ENCODE results near the gene ADTRP. TPM values are rescaled to one million over a fixed set of nuclear protein-coding genes. Genes with fewer than 3 reads are reported as not detected.

ADTRP gene
- total and polyA plus RNA-seq, 2 of the 13 experiments (the other 11 are each of a cell fraction or from before 2014, with no cell fraction given) = not detected

DNA sequence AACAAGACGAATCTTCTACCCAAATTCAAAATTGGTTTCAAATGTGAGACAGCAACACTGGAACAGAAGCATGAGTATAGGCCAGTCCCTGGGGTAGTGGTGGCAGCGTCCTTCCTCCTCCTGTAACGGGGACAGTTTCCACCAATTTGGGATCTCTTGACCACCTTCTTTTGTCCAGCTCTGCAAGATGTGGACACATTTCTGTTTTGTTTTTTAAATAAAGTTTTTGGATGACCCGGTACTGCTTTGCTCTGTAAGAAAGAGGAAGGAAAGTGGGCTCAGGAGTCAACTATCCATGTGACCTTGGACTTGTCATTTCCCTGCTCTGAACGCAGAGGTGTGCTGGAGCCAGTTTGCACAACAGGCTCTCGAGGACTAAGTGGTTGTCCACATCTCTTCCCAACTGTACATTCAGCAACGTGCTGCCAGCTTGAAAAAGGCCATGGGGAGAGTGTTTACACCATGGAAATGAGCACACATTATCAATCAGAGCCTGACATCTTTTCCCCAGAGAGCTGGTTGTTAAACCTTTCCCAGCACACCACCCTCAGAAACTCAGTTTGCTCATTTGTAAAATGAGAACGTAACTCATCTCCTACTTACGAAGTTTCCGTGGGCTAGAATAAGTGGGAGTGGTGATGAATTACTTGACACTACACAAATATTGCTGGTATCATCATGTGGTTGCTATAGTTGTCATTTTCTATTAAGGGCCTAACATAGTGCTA is 66.5 kb downstream of the ADTRP start (continued):
- TF ChIP-seq, protein P1, sequence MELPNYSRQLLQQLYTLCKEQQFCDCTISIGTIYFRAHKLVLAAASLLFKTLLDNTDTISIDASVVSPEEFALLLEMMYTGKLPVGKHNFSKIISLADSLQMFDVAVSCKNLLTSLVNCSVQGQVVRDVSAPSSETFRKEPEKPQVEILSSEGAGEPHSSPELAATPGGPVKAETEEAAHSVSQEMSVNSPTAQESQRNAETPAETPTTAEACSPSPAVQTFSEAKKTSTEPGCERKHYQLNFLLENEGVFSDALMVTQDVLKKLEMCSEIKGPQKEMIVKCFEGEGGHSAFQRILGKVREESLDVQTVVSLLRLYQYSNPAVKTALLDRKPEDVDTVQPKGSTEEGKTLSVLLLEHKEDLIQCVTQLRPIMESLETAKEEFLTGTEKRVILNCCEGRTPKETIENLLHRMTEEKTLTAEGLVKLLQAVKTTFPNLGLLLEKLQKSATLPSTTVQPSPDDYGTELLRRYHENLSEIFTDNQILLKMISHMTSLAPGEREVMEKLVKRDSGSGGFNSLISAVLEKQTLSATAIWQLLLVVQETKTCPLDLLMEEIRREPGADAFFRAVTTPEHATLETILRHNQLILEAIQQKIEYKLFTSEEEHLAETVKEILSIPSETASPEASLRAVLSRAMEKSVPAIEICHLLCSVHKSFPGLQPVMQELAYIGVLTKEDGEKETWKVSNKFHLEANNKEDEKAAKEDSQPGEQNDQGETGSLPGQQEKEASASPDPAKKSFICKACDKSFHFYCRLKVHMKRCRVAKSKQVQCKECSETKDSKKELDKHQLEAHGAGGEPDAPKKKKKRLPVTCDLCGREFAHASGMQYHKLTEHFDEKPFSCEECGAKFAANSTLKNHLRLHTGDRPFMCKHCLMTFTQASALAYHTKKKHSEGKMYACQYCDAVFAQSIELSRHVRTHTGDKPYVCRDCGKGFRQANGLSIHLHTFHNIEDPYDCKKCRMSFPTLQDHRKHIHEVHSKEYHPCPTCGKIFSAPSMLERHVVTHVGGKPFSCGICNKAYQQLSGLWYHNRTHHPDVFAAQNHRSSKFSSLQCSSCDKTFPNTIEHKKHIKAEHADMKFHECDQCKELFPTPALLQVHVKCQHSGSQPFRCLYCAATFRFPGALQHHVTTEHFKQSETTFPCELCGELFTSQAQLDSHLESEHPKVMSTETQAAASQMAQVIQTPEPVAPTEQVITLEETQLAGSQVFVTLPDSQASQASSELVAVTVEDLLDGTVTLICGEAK (IDR thresholded peaks at IDR 0.05) = no peak
- TF ChIP-seq, protein P1 (CRISPR knock-in tag; IDR thresholded peaks at IDR 0.05) = peak; percentile 34; the same call in 1 of the 2 replicates
- no peak for TF ChIP-seq ZC3H13 (CRISPR knock-in tag; IDR thresholded peaks at IDR 0.05)
- no peak for TF ChIP-seq ETV6 (CRISPR knock-in tag; conservative IDR thresholded peaks at IDR 0.05)

All from HepG2 (cell line).